T-helper 2 cell treated with Interferon-gamma antibody and Interleukin-4, amounts not matched to agents 5 μg/mL and 100 μg/mL, for 36 hours (primary cell): ENCODE data around the gene CTBP2.

Experiments used
- DNase-seq: peaks from one replicate; pipeline ENCODE4 v3.0.0; 2021; ENCODE audit warnings: low spot score
- H3K27ac Mint-ChIP-seq: one replicate; pipeline ENCODE4 v1.8.0; 2021; ENCODE audit warnings: mild to moderate bottlenecking, mixed read lengths
- H3K27me3 Mint-ChIP-seq: one replicate; pipeline ENCODE4 v1.8.0; 2021; ENCODE audit warnings: low read depth, mixed read lengths
- H3K36me3 Mint-ChIP-seq: one replicate; pipeline ENCODE4 v1.8.0; 2021; ENCODE audit warnings: low read depth, mixed read lengths
- H3K4me1 Mint-ChIP-seq: one replicate; pipeline ENCODE4 v1.8.0; 2021; ENCODE audit warnings: low read depth, mixed read lengths
- H3K4me3 Mint-ChIP-seq: one replicate; pipeline ENCODE4 v1.8.0; 2022; ENCODE audit warnings: mild to moderate bottlenecking, moderate library complexity, mixed read lengths
- H3K9me3 Mint-ChIP-seq: one replicate; pipeline ENCODE4 v1.8.0; 2021; ENCODE audit warnings: mixed read lengths

The CTBP2 gene

DNA sequence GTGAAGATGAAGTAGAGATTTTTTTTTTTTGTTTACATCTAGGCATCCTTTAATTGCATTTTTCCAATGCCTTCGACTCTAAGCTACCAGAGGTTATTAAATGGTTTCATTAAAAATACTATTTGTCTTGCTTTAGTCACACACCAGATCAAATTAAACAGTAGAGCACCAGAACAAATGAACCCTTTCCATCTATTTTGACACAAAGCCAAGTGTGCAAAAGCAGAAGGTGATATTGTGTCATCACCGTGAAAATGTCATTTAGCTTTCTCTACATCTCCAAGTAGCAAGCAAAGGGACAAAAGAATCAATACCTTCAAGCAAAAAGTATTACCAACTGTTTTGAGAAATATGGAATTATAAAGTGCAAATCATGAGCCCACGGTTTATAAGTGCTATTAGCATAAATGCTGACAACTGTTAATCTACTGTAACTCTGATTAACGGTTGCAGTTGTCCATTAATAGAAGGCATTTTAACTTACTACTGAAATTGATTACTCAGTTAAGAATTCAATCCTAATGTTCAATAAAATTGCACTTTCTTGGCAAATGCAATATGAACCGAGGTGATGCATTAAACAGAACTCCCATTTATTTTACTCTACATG lies 49.1 kb downstream of the CTBP2 start:
- no peaks in the 10 kb centered on the region for H3K27me3 Mint-ChIP-seq
- no peak overlapping the region for H3K4me3 Mint-ChIP-seq
- H3K36me3 Mint-ChIP-seq, result no peaks in the 10 kb centered on the region
- DNase-seq, result no peak
- no peaks in the 10 kb centered on the region for H3K4me1 Mint-ChIP-seq
- H3K27ac Mint-ChIP-seq, result no peak overlapping the region
- H3K9me3 Mint-ChIP-seq, result peaks cover 7% of the 10 kb centered on the region

- H3K36me3 Mint-ChIP-seq, result no peaks in the 10 kb centered on the region
Measured at GRCh38 chr10:125107965-125108580, 52.3 kb downstream of the CTBP2 start.

DNA sequence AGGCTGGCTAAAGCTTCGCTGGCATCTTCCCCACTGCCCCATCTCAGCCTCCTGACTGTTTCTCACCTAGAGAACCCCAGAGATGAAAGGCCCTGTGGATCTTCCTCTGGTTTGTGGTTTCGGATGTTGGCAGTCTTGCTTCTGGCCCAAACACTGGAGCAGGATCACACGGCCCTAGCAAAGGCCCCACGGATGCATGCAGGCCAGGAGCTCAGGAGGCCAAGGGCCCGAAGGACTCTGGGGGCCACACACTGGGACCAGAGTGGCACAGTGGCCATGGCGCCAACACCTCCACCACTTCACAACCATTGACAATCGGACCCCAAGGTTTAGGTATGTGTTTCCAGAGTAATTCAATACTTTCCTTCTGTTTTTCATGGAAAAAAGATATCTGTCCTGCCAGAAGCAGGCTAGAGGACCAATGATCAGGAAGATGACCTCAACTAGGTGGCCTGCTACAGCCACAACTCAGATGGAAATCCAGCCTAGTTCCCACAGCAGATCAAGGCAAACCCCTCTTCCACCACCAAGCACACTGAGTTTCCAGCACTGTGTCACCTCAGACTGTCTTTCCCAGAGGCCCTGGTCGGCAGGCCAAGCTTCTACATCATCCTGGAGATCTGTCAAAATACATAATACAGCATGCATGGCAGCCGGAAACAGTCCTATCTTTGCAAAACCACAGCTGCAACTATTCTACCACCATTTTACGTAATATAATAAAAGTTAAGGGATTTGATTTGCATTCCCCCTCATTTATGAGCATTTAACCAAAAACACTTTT lies 53.0 kb downstream of the CTBP2 start:
- peaks cover 7% of the 10 kb centered on the region for H3K9me3 Mint-ChIP-seq
- DNase-seq, result no peak
- H3K27me3 Mint-ChIP-seq, result no peaks in the 10 kb centered on the region
- H3K4me1 Mint-ChIP-seq, result no peaks in the 10 kb centered on the region
- no peaks in the 10 kb centered on the region for H3K36me3 Mint-ChIP-seq
- H3K4me3 Mint-ChIP-seq, result no peak overlapping the region
- no peak overlapping the region for H3K27ac Mint-ChIP-seq

More at GRCh38 chr10:125107965-125108580, 52.3 kb downstream of the CTBP2 start:
- no peak for DNase-seq
- H3K4me1 Mint-ChIP-seq, result no peaks in the 10 kb centered on the region
- no peak overlapping the region for H3K27ac Mint-ChIP-seq
- no peak overlapping the region for H3K4me3 Mint-ChIP-seq
- peaks cover 7% of the 10 kb centered on the region for H3K9me3 Mint-ChIP-seq
- H3K27me3 Mint-ChIP-seq, result no peaks in the 10 kb centered on the region

- Mint-ChIP-seq H3K27ac (no peak overlapping the region), H3K4me3 (no peak overlapping the region), H3K36me3 (no peaks in the 10 kb centered on the region), H3K27me3 (no peaks in the 10 kb centered on the region), H3K9me3 (peaks cover 7% of the 10 kb centered on the region), H3K4me1 (no peaks in the 10 kb centered on the region)
- no peak for DNase-seq
Measured at GRCh38 chr10:125106586-125106985, 53.8 kb downstream of the CTBP2 start.

- Mint-ChIP-seq H3K9me3 (peaks cover 7% of the 10 kb centered on the region), H3K27ac (no peak overlapping the region), H3K36me3 (no peaks in the 10 kb centered on the region), H3K4me3 (no peak overlapping the region), H3K27me3 (no peaks in the 10 kb centered on the region), H3K4me1 (no peaks in the 10 kb centered on the region)
- no peak for DNase-seq
Measured at GRCh38 chr10:125105706-125106255, 54.6 kb downstream of the CTBP2 start.

GRCh38 chr10:125105155-125105554 lies 55.2 kb downstream of the CTBP2 start:
- Mint-ChIP-seq H3K4me3 (no peak overlapping the region), H3K4me1 (no peaks in the 10 kb centered on the region), H3K27me3 (no peaks in the 10 kb centered on the region), H3K9me3 (peaks cover 7% of the 10 kb centered on the region), H3K27ac (no peak overlapping the region), H3K36me3 (no peaks in the 10 kb centered on the region)
- no peak for DNase-seq

DNA sequence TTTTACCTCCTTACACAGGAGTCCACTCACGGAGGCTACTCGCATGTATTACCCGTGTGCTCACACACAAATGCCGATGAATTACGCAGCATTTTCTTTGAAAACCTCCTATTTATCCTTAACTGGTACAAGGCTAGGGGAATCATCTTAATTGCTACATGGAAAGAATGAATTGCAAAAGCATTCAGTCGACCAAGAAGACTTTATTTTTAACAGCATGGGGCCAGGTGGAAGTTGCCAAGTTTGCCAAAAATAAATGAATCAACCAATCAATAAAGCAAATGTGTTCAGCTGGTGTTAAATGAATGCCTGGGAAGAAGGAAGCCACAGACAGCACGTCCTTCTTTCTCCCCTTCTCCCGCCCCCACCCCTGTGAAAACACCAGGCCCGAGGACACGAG lies 55.8 kb downstream of the CTBP2 start:
- DNase-seq, result no peak
- Mint-ChIP-seq H3K36me3 (no peaks in the 10 kb centered on the region), H3K9me3 (peaks cover 7% of the 10 kb centered on the region)

DNA sequence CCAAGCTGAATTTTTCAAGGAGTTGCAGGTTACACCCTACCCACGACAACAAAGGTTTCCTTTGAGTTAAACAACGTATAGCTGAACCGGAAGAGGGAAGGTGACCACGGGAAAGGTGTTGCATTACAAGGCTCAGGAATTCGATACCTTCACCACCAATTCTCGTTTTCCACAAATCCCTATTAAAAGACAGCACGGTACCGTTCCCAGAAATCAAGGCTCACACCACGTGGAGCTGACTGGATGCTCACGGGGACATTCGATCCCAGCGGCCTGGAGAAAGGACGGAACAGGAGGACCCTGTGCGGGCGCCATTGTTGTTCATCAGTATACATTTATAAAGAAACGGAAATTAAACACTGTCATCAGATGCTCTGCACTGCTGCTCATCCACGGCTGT lies 56.4 kb downstream of the CTBP2 start:
- no peaks in the 10 kb centered on the region for H3K27me3 Mint-ChIP-seq
- H3K27ac Mint-ChIP-seq, result no peak overlapping the region
- peaks cover 7% of the 10 kb centered on the region for H3K9me3 Mint-ChIP-seq
- no peak overlapping the region for H3K4me3 Mint-ChIP-seq
- no peak for DNase-seq
- H3K36me3 Mint-ChIP-seq, result no peaks in the 10 kb centered on the region
- H3K4me1 Mint-ChIP-seq, result no peaks in the 10 kb centered on the region

More for the DNA sequence above, 55.8 kb downstream of the CTBP2 start:
- Mint-ChIP-seq H3K27ac (no peak overlapping the region), H3K4me3 (no peak overlapping the region), H3K4me1 (no peaks in the 10 kb centered on the region), H3K27me3 (no peaks in the 10 kb centered on the region)

GRCh38 chr10:125103466-125103865 lies 56.9 kb downstream of the CTBP2 start:
- no peaks in the 10 kb centered on the region for H3K36me3 Mint-ChIP-seq
- H3K4me1 Mint-ChIP-seq, result no peaks in the 10 kb centered on the region
- peaks cover 7% of the 10 kb centered on the region for H3K9me3 Mint-ChIP-seq
- no peaks in the 10 kb centered on the region for H3K27me3 Mint-ChIP-seq
- H3K27ac Mint-ChIP-seq, result no peak overlapping the region
- H3K4me3 Mint-ChIP-seq, result no peak overlapping the region
- no peak for DNase-seq

GRCh38 chr10:125102821-125103220 lies 57.5 kb downstream of the CTBP2 start:
- Mint-ChIP-seq H3K4me3 (no peak overlapping the region), H3K4me1 (no peaks in the 10 kb centered on the region), H3K9me3 (peaks cover 4% of the 10 kb centered on the region), H3K27ac (no peak overlapping the region), H3K36me3 (no peaks in the 10 kb centered on the region), H3K27me3 (no peaks in the 10 kb centered on the region)
- no peak for DNase-seq

DNA sequence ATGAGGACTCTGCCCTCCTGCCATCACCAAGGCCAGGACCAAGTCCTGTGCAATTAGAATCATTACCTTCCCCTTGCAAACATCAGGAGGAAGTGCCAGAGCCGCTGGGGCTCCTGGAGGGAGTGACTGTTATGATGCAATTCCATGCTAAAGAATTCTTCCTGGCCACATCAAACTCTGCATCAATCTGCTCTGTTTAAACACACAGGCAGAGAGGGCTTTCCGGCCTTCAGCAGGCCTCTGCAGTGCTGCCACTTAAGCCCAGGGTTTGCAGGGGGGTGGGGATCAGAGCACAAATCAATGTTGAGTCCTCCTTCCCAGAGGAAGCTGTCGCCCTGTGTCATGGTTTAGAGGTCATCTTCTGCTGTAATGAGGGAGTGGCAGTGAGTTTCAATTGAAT lies 58.1 kb downstream of the CTBP2 start:
- H3K4me3 Mint-ChIP-seq, result no peak overlapping the region
- no peaks in the 10 kb centered on the region for H3K36me3 Mint-ChIP-seq
- DNase-seq, result no peak
- H3K9me3 Mint-ChIP-seq, result no peaks in the 10 kb centered on the region
- H3K27me3 Mint-ChIP-seq, result no peaks in the 10 kb centered on the region
- H3K4me1 Mint-ChIP-seq, result no peaks in the 10 kb centered on the region
- H3K27ac Mint-ChIP-seq, result no peak overlapping the region

DNA sequence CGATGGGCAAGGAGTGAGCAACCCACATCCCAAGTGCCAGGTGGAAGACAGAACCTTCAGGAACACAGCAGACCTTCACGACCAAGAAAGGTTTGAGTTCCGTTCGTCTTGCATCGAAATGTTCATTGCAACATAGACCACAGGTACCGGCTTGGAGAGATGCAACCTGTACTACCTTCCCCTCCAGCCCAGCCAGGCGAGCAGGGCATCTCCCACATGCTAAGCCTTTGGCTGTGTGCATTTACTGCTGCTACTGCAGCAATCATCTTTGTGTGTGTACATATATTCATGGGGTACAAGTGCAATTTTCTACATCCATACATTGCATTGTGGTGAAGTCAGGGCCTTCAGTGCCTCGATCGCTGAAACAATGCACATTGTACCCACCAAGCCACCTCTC lies 58.8 kb downstream of the CTBP2 start:
- no peaks in the 10 kb centered on the region for H3K27me3 Mint-ChIP-seq
- H3K36me3 Mint-ChIP-seq, result no peaks in the 10 kb centered on the region
- H3K4me1 Mint-ChIP-seq, result no peaks in the 10 kb centered on the region
- no peaks in the 10 kb centered on the region for H3K9me3 Mint-ChIP-seq
- H3K27ac Mint-ChIP-seq, result no peak overlapping the region
- DNase-seq, result no peak
- H3K4me3 Mint-ChIP-seq, result no peak overlapping the region

- Mint-ChIP-seq H3K27me3 (no peaks in the 10 kb centered on the region), H3K4me1 (no peaks in the 10 kb centered on the region), H3K27ac (no peak overlapping the region), H3K36me3 (no peaks in the 10 kb centered on the region), H3K9me3 (no peaks in the 10 kb centered on the region), H3K4me3 (no peak overlapping the region)
- DNase-seq, result no peak
Measured at GRCh38 chr10:125101049-125101448, 59.3 kb downstream of the CTBP2 start.

DNA sequence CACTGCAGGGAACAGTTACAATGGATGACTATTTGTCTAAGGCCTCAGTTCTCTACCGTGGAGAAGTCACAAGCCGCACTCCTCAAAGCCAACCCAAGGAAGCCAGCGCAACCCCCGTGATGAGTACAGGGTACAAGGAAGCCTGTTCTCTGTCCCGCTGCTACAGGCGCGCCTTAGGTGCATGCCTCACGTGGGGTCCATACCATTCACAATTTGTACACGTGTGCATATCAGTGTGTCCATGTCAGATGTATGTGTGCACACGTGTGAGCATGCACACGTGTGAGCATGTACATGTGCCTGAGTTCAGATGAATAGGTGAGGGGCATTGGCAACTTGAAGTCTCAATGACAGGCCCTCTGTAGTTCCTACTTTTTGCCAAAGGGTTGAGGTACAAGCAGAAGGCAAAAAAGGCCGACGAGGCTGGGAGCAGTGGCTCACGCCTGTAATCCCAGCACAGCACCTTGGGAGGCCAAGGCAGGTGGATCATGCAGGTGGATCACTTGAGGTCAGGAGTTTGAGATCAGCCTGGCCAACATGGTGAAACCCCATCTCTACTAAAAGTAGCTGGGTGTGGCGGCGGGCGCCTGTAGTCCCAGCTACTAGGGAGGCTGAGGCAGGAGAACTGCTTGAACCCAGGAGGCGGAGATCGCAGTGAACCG lies 62.8 kb downstream of the CTBP2 start:
- Mint-ChIP-seq H3K4me3 (no peak overlapping the region), H3K36me3 (no peaks in the 10 kb centered on the region), H3K27me3 (no peaks in the 10 kb centered on the region), H3K27ac (no peak overlapping the region), H3K9me3 (no peaks in the 10 kb centered on the region), H3K4me1 (no peaks in the 10 kb centered on the region)
- DNase-seq, result no peak
